Left renal cortex interstitium (tissue), 4 donors: ENCODE data around the gene FAM72A. TPM values are rescaled to one million over a fixed set of nuclear protein-coding genes. Genes with fewer than 3 reads are reported as not detected.
"Not testable (repeated sequence)": the region's sequence is repeated elsewhere in the genome, so short reads cannot be mapped to it uniquely, and the experiment has no call there.

Experiments used
- DNase-seq, 4 donors: peaks; one replicate each; pipeline ENCODE4 v3.0.0-alpha.2; 2013; ENCODE audit warnings: low read depth in 4 of 4, low spot score in 2 of 4, missing footprints in 1 of 4
- polyA plus RNA-seq, 4 donors: library from polyadenylated mRNA; unstranded; fragments of 120-200 nt; gene quantifications; one replicate each; pipeline ENCODE4 v1.2.1, GENCODE V29; 2013; ENCODE audit not compliant: insufficient read length in 4 of 4

Gene FAM72A
- polyA plus RNA-seq = 1 to 10 TPM; 4.5 to 7.7 (median 6.0) TPM

GRCh38 chr1:206202789-206203363, at the start of gene FAM72A:
TSS of gene FAM72A (minus strand) at chr1:206202839. CDS start at chr1:206202025, 814 bp downstream.
- peak; percentile 83 to 96 (median 94) for DNase-seq

- not testable (repeated sequence) for DNase-seq
Measured at GRCh38 chr1:206250953-206251681, 48.5 kb upstream of the FAM72A start.

- DNase-seq = not testable (repeated sequence)
Measured at GRCh38 chr1:206246129-206246886, 43.7 kb upstream of the FAM72A start.

- not testable (repeated sequence) for DNase-seq
Measured at GRCh38 chr1:206245479-206245878, 42.8 kb upstream of the FAM72A start.

- not testable (repeated sequence) for DNase-seq
Measured at GRCh38 chr1:206243335-206243734, 40.7 kb upstream of the FAM72A start.

GRCh38 chr1:206240288-206240687, 37.6 kb upstream of the FAM72A start:
- DNase-seq = not testable (repeated sequence)

GRCh38 chr1:206235190-206235589, 32.6 kb upstream of the FAM72A start:
- DNase-seq = not testable (repeated sequence)

GRCh38 chr1:206234189-206234916, 31.7 kb upstream of the FAM72A start:
- DNase-seq = not testable (repeated sequence)

- not testable (repeated sequence) for DNase-seq
Measured at GRCh38 chr1:206232970-206233645, 30.5 kb upstream of the FAM72A start.

GRCh38 chr1:206231989-206232388, 29.4 kb upstream of the FAM72A start:
- not testable (repeated sequence) for DNase-seq

- not testable (repeated sequence) for DNase-seq
Measured at GRCh38 chr1:206229286-206229685, 26.6 kb upstream of the FAM72A start.

- not testable (repeated sequence) for DNase-seq
Measured at GRCh38 chr1:206226886-206227285, 24.2 kb upstream of the FAM72A start.

GRCh38 chr1:206225386-206225785, 22.7 kb upstream of the FAM72A start:
- not testable (repeated sequence) for DNase-seq

- DNase-seq = not testable (repeated sequence)
Measured at GRCh38 chr1:206224190-206224776, 21.6 kb upstream of the FAM72A start.

GRCh38 chr1:206221585-206221984, 18.9 kb upstream of the FAM72A start:
- not testable (repeated sequence) for DNase-seq

GRCh38 chr1:206220332-206221000, 17.8 kb upstream of the FAM72A start:
- not testable (repeated sequence) for DNase-seq

- DNase-seq = not testable (repeated sequence)
Measured at GRCh38 chr1:206219514-206220331, 17.1 kb upstream of the FAM72A start.

- not testable (repeated sequence) for DNase-seq
Measured at GRCh38 chr1:206218765-206219164, 16.1 kb upstream of the FAM72A start.
